Stimulated activated CD8-positive, alpha-beta memory T cell treated with anti-CD3 and anti-CD28 coated beads, Interleukin-7, amount 100 ng/mL, for 4 hours (primary cell): ENCODE data around the gene MYF5.

Source experiments
- DNase-seq, 2 donors: peaks; one replicate each; pipeline ENCODE4 v3.0.0-alpha.2; 2020; ENCODE audit warnings: low read depth in 2 of 2

Gene MYF5

GRCh38 chr12:80766210-80766609, 49.5 kb downstream of the MYF5 start:
- DNase-seq: no peak

GRCh38 chr12:80766897-80767296, 50.2 kb downstream of the MYF5 start:
- no peak for DNase-seq
